GM21381 (cell line): ENCODE data around the gene PIK3CD.
"Not testable (repeated sequence)": the region's sequence is repeated elsewhere in the genome, so short reads cannot be mapped to it uniquely, and the experiment has no call there.

ENCODE experiments used
- ATAC-seq: cut with Tn5 transposase; IDR thresholded peaks from one replicate; pipeline ENCODE4 v1.9.1; 2021; ENCODE audit warnings: mild to moderate bottlenecking, moderate library complexity; ENCODE audit not compliant: unreplicated experiment

PIK3CD gene

DNA sequence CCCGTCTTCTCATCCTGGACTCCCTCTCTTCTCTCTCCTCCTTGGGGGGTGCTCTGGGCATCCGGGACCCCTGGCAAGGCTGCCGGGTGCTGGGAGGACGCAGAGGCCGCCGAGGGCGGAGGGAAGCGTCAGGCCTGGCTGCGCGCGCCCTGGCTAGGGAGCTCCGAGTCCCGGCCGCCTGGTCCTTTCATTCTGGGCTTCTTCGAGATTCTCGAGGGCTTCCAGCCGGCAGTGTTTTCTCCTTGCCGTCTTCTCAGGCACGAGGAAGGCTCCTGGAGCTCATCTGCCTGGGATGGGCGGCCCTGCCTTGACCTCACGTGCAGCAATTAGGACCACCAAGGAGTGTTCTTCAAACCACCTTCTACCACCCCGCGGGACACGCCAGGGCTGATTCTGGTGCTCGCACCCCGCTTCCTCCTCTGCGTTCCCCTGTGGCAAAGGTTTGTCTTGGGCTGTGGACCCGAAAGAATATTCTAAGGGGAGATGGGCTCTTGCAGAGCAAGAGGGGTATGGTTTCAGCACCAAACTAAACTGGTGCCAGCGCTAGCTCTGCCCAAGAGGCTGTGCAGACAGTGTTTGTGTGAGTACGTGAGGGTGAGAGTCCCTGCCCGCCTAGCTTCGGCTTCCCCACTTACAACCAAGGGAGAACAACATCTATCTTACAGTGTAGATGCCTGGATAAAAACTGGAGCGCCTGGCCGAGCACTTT is 36.5 kb downstream of the PIK3CD start:
- ATAC-seq, result no peak

DNA sequence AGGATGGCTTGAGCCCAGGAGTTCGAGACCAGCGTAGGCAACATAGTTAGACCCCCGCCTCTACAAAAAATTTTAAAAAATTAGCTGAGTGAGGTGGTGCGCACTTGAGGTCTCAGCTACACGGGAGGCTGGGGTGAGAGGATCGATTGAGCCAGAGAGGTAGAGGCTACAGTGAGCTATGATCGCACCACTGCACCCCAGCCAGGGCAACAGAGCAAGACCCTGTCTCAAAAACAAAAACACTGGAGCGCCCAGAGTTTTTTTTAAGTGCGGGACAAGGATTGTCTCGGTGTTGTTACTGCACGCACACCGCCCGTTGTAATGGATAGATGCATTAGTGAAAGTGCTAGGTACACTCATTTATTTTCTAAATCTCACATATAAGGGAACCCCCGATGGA is 37.1 kb downstream of the PIK3CD start:
- ATAC-seq, result no peak

- ATAC-seq, result peak; percentile 51
Measured at GRCh38 chr1:9689011-9689706, 37.6 kb downstream of the PIK3CD start.

DNA sequence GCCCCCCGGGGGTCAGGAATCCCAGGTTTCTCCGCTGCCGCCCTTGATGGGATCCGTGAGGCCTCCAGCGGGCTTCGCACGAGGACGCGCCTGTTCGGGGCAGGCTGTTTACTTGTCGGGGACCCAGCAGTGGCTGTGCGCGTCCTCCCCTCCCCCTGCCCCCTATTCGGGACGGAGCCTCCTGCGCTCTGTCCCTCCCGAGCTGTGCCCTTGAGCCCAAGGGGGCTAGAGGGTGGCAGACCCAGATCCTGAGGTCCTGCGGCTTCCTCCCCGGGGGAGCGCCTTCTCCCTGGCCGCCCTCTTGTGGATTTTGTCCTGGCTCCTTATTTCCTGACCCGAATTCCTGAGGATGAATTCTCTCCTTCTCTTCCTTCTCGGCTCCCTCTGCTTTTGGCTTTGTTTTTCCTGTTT is 38.4 kb downstream of the PIK3CD start:
- no peak for ATAC-seq

- ATAC-seq, result no peak
Measured at GRCh38 chr1:9690440-9691107, 39.0 kb downstream of the PIK3CD start.

DNA sequence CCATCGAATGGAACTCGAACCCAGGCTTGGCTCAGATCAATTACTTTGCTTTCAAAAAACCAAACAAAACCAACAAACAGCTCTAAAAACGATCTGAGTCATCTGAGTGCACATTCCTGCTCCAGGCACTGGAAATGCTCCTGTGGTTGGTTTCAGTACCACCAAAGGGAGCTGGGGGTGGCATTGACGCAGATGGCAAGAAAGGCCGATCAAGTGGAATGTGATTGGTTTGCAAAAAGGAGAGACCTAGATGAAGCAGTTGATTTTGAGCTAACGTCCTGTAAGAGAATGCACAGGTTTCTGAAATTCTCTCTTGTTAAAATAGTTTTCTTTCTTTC is 39.5 kb downstream of the PIK3CD start:
- no peak for ATAC-seq

GRCh38 chr1:9691691-9692090 is 40.2 kb downstream of the PIK3CD start:
- ATAC-seq, result no peak

DNA sequence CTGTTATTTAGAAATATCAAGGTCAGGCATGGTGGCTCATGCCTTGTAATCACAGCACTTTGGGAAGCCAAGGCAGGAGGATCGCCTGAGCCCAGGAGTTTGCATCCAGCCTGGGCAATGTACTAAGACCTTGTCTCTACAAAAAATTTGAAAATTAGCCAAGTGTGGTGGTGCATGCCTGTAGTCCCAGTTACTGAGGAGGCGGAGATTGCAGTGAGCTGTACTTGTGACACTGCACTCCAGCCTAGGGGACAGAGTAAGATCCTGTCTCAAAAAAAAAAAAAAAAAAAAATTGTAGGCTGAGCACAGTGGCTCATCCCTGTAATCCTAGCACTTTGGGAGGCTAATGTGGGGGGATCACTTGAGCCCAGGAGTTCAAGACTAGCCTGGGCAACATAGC is 45.3 kb downstream of the PIK3CD start:
- ATAC-seq, result no peak

DNA sequence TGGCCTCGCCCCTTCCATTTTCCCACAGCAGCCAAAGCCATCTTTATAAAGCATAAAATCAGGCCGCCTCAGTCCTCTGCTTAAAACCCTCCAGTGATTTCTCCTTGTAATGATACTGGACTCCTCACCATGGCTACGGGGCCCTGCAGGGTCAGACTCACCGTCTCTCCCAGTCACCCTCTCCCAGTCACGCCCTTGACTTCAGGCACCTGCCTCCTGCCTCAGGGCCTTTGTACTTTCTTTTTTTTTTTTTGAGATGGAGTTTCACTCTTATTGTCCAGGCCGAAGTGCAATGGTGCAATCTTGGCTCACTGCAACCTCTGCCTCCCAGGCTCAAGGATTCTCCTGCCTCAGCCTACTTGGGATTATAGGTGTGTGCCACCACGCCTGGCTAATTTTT is 47.8 kb downstream of the PIK3CD start:
- no peak for ATAC-seq

DNA sequence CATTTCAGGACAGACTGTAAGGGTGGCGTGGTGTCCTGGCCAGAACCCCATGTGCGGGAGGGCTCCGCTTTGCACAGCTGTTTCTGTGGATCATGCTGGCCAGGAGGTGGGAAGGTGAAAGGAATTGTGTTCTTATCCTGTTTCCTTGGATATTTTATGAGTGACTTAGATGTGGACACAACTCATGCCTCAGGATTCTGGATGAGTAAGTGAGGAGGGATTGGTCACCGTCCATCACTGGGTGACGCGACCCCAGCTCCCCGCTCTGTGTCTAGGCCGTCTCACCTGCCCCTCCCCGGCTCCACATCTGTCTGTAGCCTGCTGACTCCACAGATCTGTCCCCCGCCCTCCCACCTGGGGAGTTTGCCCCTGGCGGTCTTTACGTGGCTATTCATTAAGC is 48.8 kb downstream of the PIK3CD start:
- ATAC-seq, result no peak

GRCh38 chr1:9701665-9702064 is 50.1 kb downstream of the PIK3CD start:
- no peak for ATAC-seq

DNA sequence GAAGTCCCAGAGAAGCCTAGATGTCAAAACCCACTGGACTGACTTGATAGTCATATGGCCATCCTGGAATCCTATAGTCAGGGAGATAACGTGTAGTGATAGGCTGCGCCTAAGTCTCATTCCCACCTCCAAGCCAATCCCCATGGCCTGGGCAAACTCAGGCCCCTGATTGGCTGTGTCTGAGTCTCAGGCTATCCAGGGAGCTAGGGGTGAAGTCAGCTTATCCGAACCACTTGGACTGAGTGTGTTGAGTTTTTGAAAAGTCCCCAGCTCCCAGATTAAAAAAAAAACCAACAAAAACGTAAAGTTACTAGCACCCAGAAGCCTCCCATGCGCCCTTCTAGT is 51.6 kb downstream of the PIK3CD start:
- ATAC-seq, result no peak

- no peak for ATAC-seq
Measured at GRCh38 chr1:9703681-9704080, 52.1 kb downstream of the PIK3CD start.

GRCh38 chr1:9705337-9706093 is 54.0 kb downstream of the PIK3CD start:
- no peak for ATAC-seq

DNA sequence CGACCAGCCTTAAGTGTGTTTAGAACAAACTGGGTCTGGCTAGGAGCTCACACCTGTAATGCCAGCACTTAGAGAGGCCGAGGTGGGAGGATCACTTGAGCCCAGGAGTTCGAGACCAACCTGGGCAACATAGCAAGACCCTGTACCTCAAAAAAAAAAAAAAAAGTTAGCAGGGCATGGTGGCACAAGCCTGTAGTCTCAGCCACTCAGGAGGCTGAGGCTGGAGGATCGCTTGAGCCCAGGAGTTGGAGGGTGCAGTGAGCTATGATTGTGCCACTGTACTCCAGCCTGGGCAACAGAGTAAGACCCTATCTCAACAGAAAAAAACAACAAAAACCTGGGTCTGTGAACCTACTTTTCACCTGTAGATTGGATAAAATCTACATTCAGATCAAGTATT is 54.6 kb downstream of the PIK3CD start:
- ATAC-seq, result no peak

GRCh38 chr1:9710037-9710436 is 58.5 kb downstream of the PIK3CD start:
- no peak for ATAC-seq

DNA sequence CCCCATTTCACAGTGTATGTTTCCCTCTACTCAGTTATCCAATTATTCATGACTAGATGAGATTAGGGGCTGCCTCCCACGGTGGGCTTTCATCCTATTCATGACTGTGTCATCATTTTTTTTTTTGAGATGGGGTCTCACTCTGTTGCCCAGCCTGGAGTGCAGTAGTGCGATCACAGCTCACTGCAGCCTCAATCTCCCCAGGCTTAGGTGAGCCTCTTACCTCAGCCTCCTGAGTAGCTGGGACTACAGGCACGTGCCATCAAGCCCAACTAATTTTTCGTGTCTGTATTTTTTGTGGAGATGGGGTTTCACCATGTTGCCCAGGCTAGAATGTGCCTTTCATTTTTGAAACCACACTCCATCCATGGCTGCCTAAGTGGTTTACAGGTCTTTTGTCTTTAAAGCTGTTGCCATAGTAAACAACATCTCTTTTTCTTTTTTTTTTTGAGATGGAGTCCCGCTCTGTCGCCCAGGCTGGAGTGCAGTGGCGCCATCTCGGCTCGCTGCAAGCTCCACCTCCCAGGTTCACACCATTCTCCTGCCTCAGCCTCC is 60.0 kb downstream of the PIK3CD start:
- no peak for ATAC-seq

GRCh38 chr1:9712767-9713166 is 61.2 kb downstream of the PIK3CD start:
- not testable (repeated sequence) for ATAC-seq

DNA sequence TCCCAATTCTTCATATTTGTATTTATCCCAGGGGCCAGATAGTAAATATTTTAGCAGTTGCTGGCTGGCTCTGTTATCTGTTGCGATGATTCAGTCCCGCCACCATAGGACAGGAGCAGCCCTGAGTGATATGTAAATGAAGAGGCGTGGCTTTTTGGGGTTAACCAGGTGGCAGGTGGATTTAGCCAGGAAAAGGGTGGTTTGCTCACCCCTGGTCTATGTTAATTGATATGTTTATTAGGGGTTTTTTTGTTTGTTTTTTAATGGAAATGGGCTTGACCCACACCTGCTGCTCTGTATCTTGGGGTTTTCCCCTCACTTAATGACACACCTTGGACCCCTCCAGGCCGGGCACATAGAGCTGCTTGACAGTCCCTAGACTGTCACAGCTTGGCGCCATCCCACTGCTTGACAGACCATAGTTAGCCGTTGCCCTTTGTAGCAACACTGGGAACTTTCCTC is 62.8 kb downstream of the PIK3CD start:
- no peak for ATAC-seq

DNA sequence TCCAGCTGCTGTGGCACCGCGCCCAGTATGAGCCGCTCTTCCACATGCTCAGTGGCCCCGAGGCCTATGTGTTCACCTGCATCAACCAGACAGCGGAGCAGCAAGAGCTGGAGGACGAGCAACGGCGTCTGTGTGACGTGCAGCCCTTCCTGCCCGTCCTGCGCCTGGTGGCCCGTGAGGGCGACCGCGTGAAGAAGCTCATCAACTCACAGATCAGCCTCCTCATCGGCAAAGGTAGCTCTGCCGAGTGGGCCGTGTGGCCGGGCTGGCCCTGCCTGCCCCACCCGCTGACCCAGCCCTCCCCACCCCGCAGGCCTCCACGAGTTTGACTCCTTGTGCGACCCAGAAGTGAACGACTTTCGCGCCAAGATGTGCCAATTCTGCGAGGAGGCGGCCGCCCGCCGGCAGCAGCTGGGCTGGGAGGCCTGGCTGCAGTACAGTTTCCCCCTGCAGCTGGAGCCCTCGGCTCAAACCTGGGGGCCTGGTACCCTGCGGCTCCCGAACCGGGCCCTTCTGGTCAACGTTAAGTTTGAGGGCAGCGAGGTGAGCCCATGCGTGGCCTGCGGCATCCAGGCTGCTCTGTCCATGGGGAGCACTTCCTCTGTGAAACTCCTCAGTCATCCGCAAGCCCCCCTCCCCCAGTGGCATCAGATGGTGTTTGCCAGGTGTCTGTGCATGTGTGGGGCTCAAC is 64.2 kb downstream of the PIK3CD start:
- no peak for ATAC-seq
